ENCODE data around the gene ME1.
"Not testable (repeated sequence)": the region's sequence is repeated elsewhere in the genome, so short reads cannot be mapped to it uniquely, and the experiment has no call there.

The ME1 gene

GRCh38 chr6:83461438-83461837, 30.6 kb upstream of the ME1 start:
- Histone ChIP-seq H3K9me3 (ENCODE audit: insufficient read depth, low read depth, low read length) (no peaks in the 10 kb centered on the region), H3K4me1 (ENCODE audit: insufficient read depth, low read length, poor library complexity, severe bottlenecking) (no peaks in the 10 kb centered on the region), H3F3A (ENCODE audit: low read depth) (no peaks in the 10 kb centered on the region), H3K4me3 (ENCODE audit: low read length, poor library complexity, severe bottlenecking) (no peak overlapping the region), H3K9ac (ENCODE audit: low read depth, low read length, poor library complexity, severe bottlenecking) (no peak overlapping the region), H2AFZ (ENCODE audit: low read length) (no peak overlapping the region), H3K79me2 (ENCODE audit: insufficient read depth, low read length) (no peaks in the 10 kb centered on the region), H3K9me2 (replicated peaks; ENCODE audit: low read depth, low read length) (no peaks in the 10 kb centered on the region), H3K27me3 (ENCODE audit: insufficient read depth, low read length, poor library complexity, severe bottlenecking) (no peaks in the 10 kb centered on the region), H4K20me1 (ENCODE audit: insufficient read depth, low read length, poor library complexity, severe bottlenecking) (no peaks in the 10 kb centered on the region), H3K4me2 (ENCODE audit: low read depth, low read length, poor library complexity, severe bottlenecking) (no peak overlapping the region), H3K36me3 (ENCODE audit: insufficient read depth, low read length) (no peaks in the 10 kb centered on the region)
- TF ChIP-seq CTCF (conservative IDR thresholded peaks at IDR 0.05; ENCODE audit: low read length) (no peak), EZH2phosphoT487 (IDR thresholded peaks at IDR 0.05; ENCODE audit: borderline replicate concordance) (no peak)

GRCh38 chr6:83459663-83460062, 28.8 kb upstream of the ME1 start:
- no peaks in the 10 kb centered on the region for H3K27me3 ChIP-seq (ENCODE audit: insufficient read depth, low read length, poor library complexity, severe bottlenecking)
- no peak overlapping the region for H3K4me2 ChIP-seq (ENCODE audit: low read depth, low read length, poor library complexity, severe bottlenecking)
- no peak overlapping the region for H2AFZ ChIP-seq (ENCODE audit: low read length)
- H3K4me3 ChIP-seq (ENCODE audit: low read length, poor library complexity, severe bottlenecking): no peak overlapping the region
- H3K36me3 ChIP-seq (ENCODE audit: insufficient read depth, low read length): no peaks in the 10 kb centered on the region
- no peaks in the 10 kb centered on the region for H3K9me3 ChIP-seq (ENCODE audit: insufficient read depth, low read depth, low read length)
- TF ChIP-seq CTCF (conservative IDR thresholded peaks at IDR 0.05; ENCODE audit: low read length) (no peak), EZH2phosphoT487 (IDR thresholded peaks at IDR 0.05; ENCODE audit: borderline replicate concordance) (no peak)
- no peaks in the 10 kb centered on the region for H4K20me1 ChIP-seq (ENCODE audit: insufficient read depth, low read length, poor library complexity, severe bottlenecking)
- H3F3A ChIP-seq (ENCODE audit: low read depth): no peaks in the 10 kb centered on the region
- no peaks in the 10 kb centered on the region for H3K79me2 ChIP-seq (ENCODE audit: insufficient read depth, low read length)
- no peaks in the 10 kb centered on the region for H3K4me1 ChIP-seq (ENCODE audit: insufficient read depth, low read length, poor library complexity, severe bottlenecking)
- no peaks in the 10 kb centered on the region for H3K9me2 ChIP-seq (replicated peaks; ENCODE audit: low read depth, low read length)
- no peak overlapping the region for H3K9ac ChIP-seq (ENCODE audit: low read depth, low read length, poor library complexity, severe bottlenecking)

- not testable (repeated sequence) for H4K20me1 ChIP-seq (ENCODE audit: insufficient read depth, low read length, poor library complexity, severe bottlenecking); H3K27me3 ChIP-seq (ENCODE audit: insufficient read depth, low read length, poor library complexity, severe bottlenecking); H3K9ac ChIP-seq (ENCODE audit: low read depth, low read length, poor library complexity, severe bottlenecking); H3K4me1 ChIP-seq (ENCODE audit: insufficient read depth, low read length, poor library complexity, severe bottlenecking); H3K9me2 ChIP-seq (replicated peaks; ENCODE audit: low read depth, low read length); H3K9me3 ChIP-seq (ENCODE audit: insufficient read depth, low read depth, low read length); H3K36me3 ChIP-seq (ENCODE audit: insufficient read depth, low read length); H3F3A ChIP-seq (ENCODE audit: low read depth); H3K79me2 ChIP-seq (ENCODE audit: insufficient read depth, low read length); H3K4me3 ChIP-seq (ENCODE audit: low read length, poor library complexity, severe bottlenecking); H2AFZ ChIP-seq (ENCODE audit: low read length); H3K4me2 ChIP-seq (ENCODE audit: low read depth, low read length, poor library complexity, severe bottlenecking)
These were observed 19.2 kb upstream of the ME1 start for GRCh38 chr6:83450015-83450414.

- not testable (repeated sequence) for H3K36me3 ChIP-seq (ENCODE audit: insufficient read depth, low read length); H3K9ac ChIP-seq (ENCODE audit: low read depth, low read length, poor library complexity, severe bottlenecking); H3K4me2 ChIP-seq (ENCODE audit: low read depth, low read length, poor library complexity, severe bottlenecking); H4K20me1 ChIP-seq (ENCODE audit: insufficient read depth, low read length, poor library complexity, severe bottlenecking); H2AFZ ChIP-seq (ENCODE audit: low read length); H3K79me2 ChIP-seq (ENCODE audit: insufficient read depth, low read length); H3K27me3 ChIP-seq (ENCODE audit: insufficient read depth, low read length, poor library complexity, severe bottlenecking); H3K9me2 ChIP-seq (replicated peaks; ENCODE audit: low read depth, low read length); H3F3A ChIP-seq (ENCODE audit: low read depth); H3K9me3 ChIP-seq (ENCODE audit: insufficient read depth, low read depth, low read length); H3K4me3 ChIP-seq (ENCODE audit: low read length, poor library complexity, severe bottlenecking); H3K4me1 ChIP-seq (ENCODE audit: insufficient read depth, low read length, poor library complexity, severe bottlenecking)
These were observed 13.3 kb upstream of the ME1 start for GRCh38 chr6:83444086-83444699.
